ENCODE results near the gene FLG2.

Gene FLG2

GRCh38 chr1:152359906-152360305, at the start of gene FLG2:
Gene FLG2, minus strand, starts transcription at chr1:152360006. Its CDS starts 1,122 bp downstream, at chr1:152358884.
- no peak for DNase-seq (ENCODE audit: low read depth)

GRCh38 chr1:152408664-152409063, 48.9 kb upstream of the FLG2 start:
- no peak for DNase-seq (ENCODE audit: low read depth)

DNA sequence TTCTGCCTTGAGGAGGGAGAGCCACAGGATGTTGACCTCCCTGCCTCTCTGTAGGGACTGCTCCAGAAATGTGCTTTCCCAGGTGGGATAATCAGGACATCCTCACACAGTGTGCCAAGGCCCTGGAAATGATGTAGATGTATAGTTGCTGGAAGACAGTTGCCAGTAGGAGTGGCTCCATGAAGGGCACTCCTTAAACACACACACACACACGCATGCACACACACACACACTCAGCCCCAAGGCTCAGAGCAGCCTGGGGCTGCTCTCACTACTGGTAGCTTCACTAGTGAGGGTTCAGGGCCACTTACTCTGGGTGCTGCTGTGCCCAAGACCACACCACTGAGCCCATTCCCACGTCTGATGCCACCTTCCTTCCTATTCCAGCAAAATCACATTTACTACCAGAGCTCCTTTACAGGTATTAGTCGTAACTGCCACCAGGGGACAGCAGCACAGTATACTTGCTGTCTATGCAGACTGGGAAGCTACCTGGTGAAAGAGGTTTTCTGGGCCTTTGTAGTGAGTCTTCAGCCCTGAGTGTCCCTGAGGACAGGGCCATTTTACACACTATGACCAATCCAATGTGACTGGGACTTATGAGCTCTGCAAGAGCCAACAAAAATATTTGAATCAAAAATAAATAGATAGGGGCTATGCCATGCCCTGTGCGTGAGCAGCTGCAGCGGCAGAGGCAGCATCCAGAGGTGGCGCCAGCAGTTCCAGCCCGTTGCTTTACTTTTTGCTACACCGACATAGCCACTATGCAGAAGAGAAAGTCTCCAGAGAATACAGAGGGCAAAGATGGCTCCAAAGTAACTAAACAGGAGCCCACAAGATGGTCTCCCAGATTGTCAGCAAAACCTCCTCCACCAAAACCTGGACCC, 39.2 kb upstream of the FLG2 start:
- DNase-seq (ENCODE audit: low read depth), result no peak

GRCh38 chr1:152397474-152397873, 37.7 kb upstream of the FLG2 start:
- DNase-seq (ENCODE audit: low read depth), result no peak

GRCh38 chr1:152394151-152394550, 34.3 kb upstream of the FLG2 start:
- no peak for DNase-seq (ENCODE audit: low read depth)

GRCh38 chr1:152392909-152393308, 33.1 kb upstream of the FLG2 start:
- DNase-seq (ENCODE audit: low read depth), result no peak

DNA sequence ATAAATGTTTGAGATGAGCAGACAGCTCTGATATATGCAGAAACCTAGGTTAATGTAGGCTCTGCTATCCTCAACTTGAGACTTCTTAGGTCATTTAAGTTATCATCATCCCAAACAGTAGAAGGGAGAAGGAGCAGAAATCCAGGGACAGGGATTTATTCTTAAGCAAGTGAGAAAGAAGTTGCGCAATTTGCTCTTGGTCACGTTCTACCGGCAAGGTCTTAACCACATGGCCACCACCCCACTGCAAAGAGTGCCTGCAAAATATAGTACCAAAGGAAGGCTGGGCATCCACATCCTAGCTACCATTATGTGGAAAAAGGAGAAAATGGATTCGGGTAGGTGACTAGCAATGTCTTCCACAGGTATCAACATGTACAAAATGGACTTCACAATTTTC, 29.1 kb upstream of the FLG2 start:
- no peak for DNase-seq (ENCODE audit: low read depth)

DNA sequence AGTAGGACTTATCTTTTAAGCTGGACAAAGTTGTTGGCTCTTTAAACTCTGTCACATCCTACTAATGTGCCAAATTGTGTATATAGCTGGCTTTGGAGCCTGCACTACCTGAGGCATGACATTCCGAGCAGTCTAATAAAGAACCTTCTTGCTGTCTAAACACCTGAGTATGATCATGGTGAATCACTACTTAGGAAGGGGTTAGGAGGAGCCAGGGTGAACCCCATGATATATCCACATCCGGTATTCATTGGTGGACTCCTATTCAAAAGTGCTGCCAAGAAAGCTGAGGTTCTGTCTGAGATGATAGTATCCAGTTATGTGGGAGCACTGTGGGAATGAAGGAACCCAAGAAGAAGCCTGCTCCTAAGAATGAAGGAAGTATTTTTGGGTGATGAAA, 27.1 kb upstream of the FLG2 start:
- no peak for DNase-seq (ENCODE audit: low read depth)

DNA sequence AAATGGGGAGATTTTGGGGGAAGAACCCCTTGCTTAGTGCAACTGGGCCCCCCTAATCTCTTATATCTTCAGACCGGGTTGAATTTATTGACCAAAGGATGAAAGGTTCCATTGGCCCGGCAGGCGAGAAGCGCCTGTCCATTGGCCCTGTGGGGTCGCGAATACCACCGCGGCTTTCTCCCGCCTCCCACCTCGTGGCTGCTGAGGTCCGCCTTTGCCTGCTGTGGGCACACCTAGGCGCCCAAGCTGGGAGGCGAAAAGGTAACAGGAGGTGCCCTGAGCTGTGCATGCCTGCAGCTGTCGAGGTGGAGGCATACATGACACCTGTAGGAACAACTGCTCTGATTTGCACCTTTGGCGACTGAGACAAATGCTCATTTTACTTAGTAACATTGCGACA, 21.1 kb upstream of the FLG2 start:
- no peak for DNase-seq (ENCODE audit: low read depth)

- DNase-seq (ENCODE audit: low read depth), result no peak
Observed at GRCh38 chr1:152374451-152374850, 14.6 kb upstream of the FLG2 start.

- DNase-seq (ENCODE audit: low read depth), result no peak
Observed at GRCh38 chr1:152372672-152373071, 12.9 kb upstream of the FLG2 start.

- DNase-seq (ENCODE audit: low read depth), result no peak
Observed at GRCh38 chr1:152367436-152367835, 7.6 kb upstream of the FLG2 start.

DNA sequence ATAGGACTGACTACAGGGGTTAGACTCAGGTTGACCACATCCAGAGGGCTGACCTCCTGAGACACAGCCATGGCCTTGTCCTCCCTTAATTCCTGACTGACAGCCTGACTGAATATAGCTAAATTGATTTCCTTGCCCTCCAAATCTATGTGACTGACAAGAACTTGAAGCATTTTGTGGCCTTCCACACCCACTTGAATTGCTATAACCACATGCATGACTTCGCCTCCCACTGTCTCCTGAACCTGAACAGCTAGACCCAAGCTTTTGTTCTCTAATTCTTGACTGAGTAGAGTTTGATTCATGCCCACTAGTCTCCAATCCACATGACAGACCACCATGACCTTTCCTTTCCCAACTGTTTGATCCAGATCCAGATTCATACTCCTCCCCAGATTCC, 3.1 kb downstream of the FLG2 start:
- no peak for DNase-seq (ENCODE audit: low read depth)

GRCh38 chr1:152349611-152350010, 10.2 kb downstream of the FLG2 start:
- no peak for DNase-seq (ENCODE audit: low read depth)

- peak; percentile 2 for DNase-seq (ENCODE audit: low read depth)
Observed at GRCh38 chr1:152348447-152348846, 11.4 kb downstream of the FLG2 start.

DNA sequence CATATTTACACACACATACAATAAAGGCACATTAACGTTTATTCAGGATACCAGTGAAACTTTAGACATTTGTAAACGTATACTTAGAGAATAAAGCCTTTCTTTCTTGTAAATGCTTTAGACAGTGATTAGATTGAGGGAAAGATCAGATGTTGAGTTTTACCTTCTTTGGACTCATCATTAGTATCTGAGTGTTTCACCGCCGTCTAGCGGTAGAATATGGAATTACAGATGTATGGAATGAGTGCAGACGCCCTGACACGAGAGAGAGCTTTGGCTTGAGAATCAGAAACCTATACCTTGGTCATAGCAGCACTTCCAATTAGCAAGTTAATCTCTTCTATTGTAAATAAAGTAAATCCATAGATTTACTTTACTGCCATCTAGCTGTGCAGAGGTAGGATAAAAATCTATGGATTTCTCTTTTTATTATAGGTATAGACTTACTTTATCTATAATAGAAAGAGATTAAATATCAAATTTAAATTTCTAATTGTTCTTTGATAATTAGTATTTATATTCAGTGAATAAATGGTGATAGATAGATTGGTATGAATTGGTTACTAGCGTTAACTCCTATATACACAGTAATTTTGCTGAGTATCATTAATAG, 12.6 kb downstream of the FLG2 start:
- peak; percentile 55 for DNase-seq (ENCODE audit: low read depth)

GRCh38 chr1:152344438-152344837, 15.4 kb downstream of the FLG2 start:
- no peak for DNase-seq (ENCODE audit: low read depth)

DNA sequence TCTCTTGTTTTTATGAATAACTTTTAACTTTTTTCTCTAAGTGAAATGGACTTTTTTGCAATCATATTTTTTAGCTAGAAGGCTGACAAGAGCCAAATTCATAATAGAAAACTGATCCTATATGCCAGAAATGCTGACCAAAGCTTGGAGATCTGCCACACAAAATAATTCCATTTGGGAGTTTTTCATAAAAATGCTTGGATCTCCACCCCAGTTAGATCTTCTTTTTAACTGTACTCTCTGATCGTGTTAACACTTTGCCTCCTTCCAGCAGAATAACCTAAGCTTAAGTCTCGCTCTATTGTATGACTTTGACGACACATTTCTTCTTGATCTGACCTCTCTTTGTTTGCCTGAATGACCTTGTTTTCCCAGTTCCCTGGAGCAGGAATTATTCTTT, 16.8 kb downstream of the FLG2 start:
- DNase-seq (ENCODE audit: low read depth), result no peak

GRCh38 chr1:152335399-152335798, 24.4 kb downstream of the FLG2 start:
- no peak for DNase-seq (ENCODE audit: low read depth)

- DNase-seq (ENCODE audit: low read depth), result peak; percentile 50
Observed at GRCh38 chr1:152328801-152329391, 30.9 kb downstream of the FLG2 start.

- DNase-seq (ENCODE audit: low read depth), result no peak
Observed at GRCh38 chr1:152325111-152325510, 34.7 kb downstream of the FLG2 start, which contains the start of gene FLG. Gene FLG, minus strand, starts transcription at chr1:152325239. Its CDS starts 9,783 bp downstream, at chr1:152315456.

GRCh38 chr1:152313970-152314369, 45.8 kb downstream of the FLG2 start:
- no peak for DNase-seq (ENCODE audit: low read depth)

- no peak for DNase-seq (ENCODE audit: low read depth)
Observed at GRCh38 chr1:152313319-152313801, 46.4 kb downstream of the FLG2 start.

Measured in HS-5 (cell line).